Measurements from ENCODE around the gene PNLIPRP2. TPM values are rescaled to one million over a fixed set of nuclear protein-coding genes. Genes with fewer than 3 reads are reported as not detected.

The PNLIPRP2 gene
- total and polyA plus RNA-seq, 2 donors (not counting 1 experiment from before 2014, with no cell fraction given) = not detected

DNA sequence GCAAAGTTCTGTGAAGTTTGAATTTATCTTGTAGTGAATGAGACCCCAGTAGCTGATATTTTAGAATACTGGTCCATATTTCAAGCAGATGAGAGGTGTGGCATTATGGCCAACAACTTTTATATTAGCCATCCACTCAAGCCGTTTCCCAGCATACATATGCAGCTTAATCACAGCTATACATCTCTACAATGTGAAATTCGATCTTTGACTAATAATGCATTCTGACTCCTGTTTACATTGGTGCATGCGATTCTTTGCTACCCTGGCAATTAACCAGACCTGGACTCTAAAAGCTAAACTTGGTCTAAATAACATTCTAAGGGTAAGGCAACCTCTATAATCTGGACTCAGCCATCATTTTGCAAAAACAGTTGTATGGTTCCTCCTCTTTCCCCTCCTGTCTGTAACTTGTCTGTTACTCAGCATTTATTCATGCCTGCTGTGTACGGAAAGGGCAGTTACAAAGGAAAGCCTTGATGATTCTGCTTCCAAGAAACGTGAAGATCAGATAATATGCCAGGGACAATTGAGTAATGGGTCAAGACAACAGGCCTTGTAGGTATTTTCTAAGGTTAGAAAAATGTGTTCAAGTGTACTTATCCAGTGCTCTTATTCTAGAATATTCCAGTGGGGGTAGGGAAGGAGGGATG is 50.6 kb downstream of the PNLIPRP2 start:
- no peak overlapping the region for H3K4me3 ChIP-seq (replicated peaks in 1 of 4; ENCODE audit: control extremely low read depth in 1 of 4, insufficient read depth in 1 of 4, low read depth in 3 of 4, low read length in 4 of 4)
- no peak overlapping the region for H3K27ac ChIP-seq (ENCODE audit: insufficient read depth, low read length)
- no peaks in the 10 kb centered on the region for H4K20me1 ChIP-seq (ENCODE audit: control insufficient read depth, extremely low read depth, insufficient read depth, low read length)
- H3K9ac ChIP-seq (ENCODE audit: insufficient read depth, low read length) = no peak overlapping the region
- H3K9me3 ChIP-seq (ENCODE audit: control insufficient read depth, insufficient read depth, low read depth, low read length) = no peaks in the 10 kb centered on the region
- no peaks in the 10 kb centered on the region for H3K27me3 ChIP-seq (ENCODE audit: control insufficient read depth, insufficient read depth, low read length)
- H2AFZ ChIP-seq (ENCODE audit: low read length) = no peak overlapping the region
- peaks cover 3% of the 10 kb centered on the region for H3K36me3 ChIP-seq (ENCODE audit: control insufficient read depth, insufficient read depth, low read length)
- no peaks in the 10 kb centered on the region for H3K4me1 ChIP-seq (ENCODE audit: control insufficient read depth, extremely low read depth, insufficient read depth, low read length)
- H3K79me2 ChIP-seq (ENCODE audit: control insufficient read depth, insufficient read depth, low read length) = no peaks in the 10 kb centered on the region
- TF ChIP-seq CTCF (conservative IDR thresholded peaks at IDR 0.05 in 1 of 2, IDR thresholded peaks at IDR 0.05 in 1 of 2; ENCODE audit: low read depth in 1 of 2, low read length in 2 of 2) = no peak
- TF ChIP-seq EZH2 (IDR thresholded peaks at IDR 0.05; ENCODE audit: low read length, missing control alignments) = no peak
- peak; percentile 22 to 53 for DNase-seq (ENCODE audit: low read depth in 2 of 2)
- no peak overlapping the region for H3K4me2 ChIP-seq (ENCODE audit: extremely low read depth, insufficient read depth, low read length)

- H3K4me3 ChIP-seq (replicated peaks in 1 of 4; ENCODE audit: control extremely low read depth in 1 of 4, insufficient read depth in 1 of 4, low read depth in 3 of 4, low read length in 4 of 4) = no peak overlapping the region
- TF ChIP-seq EZH2 (IDR thresholded peaks at IDR 0.05; ENCODE audit: low read length, missing control alignments) = no peak
- no peak for TF ChIP-seq CTCF (conservative IDR thresholded peaks at IDR 0.05 in 1 of 2, IDR thresholded peaks at IDR 0.05 in 1 of 2; ENCODE audit: low read depth in 1 of 2, low read length in 2 of 2)
- no peak overlapping the region for H3K9ac ChIP-seq (ENCODE audit: insufficient read depth, low read length)
Measured at GRCh38 chr10:116672891-116673290, 52.1 kb downstream of the PNLIPRP2 start.

GRCh38 chr10:116673866-116674265 is 53.1 kb downstream of the PNLIPRP2 start:
- TF ChIP-seq EZH2 (IDR thresholded peaks at IDR 0.05; ENCODE audit: low read length, missing control alignments) (no peak), CTCF (conservative IDR thresholded peaks at IDR 0.05 in 1 of 2, IDR thresholded peaks at IDR 0.05 in 1 of 2; ENCODE audit: low read depth in 1 of 2, low read length in 2 of 2) (no peak)
- no peak for DNase-seq (ENCODE audit: low read depth in 2 of 2)
- no peaks in the 10 kb centered on the region for H3K27me3 ChIP-seq (ENCODE audit: control insufficient read depth, insufficient read depth, low read length)
- no peak overlapping the region for H3K4me3 ChIP-seq (replicated peaks in 1 of 4; ENCODE audit: control extremely low read depth in 1 of 4, insufficient read depth in 1 of 4, low read depth in 3 of 4, low read length in 4 of 4)
- no peak overlapping the region for H3K4me2 ChIP-seq (ENCODE audit: extremely low read depth, insufficient read depth, low read length)
- no peaks in the 10 kb centered on the region for H4K20me1 ChIP-seq (ENCODE audit: control insufficient read depth, extremely low read depth, insufficient read depth, low read length)
- no peak overlapping the region for H2AFZ ChIP-seq (ENCODE audit: low read length)
- H3K9me3 ChIP-seq (ENCODE audit: control insufficient read depth, insufficient read depth, low read depth, low read length) = no peaks in the 10 kb centered on the region
- H3K27ac ChIP-seq (ENCODE audit: insufficient read depth, low read length) = no peak overlapping the region
- no peak overlapping the region for H3K9ac ChIP-seq (ENCODE audit: insufficient read depth, low read length)
- no peaks in the 10 kb centered on the region for H3K4me1 ChIP-seq (ENCODE audit: control insufficient read depth, extremely low read depth, insufficient read depth, low read length)
- peaks cover 4% of the 10 kb centered on the region for H3K36me3 ChIP-seq (ENCODE audit: control insufficient read depth, insufficient read depth, low read length)
- H3K79me2 ChIP-seq (ENCODE audit: control insufficient read depth, insufficient read depth, low read length) = no peaks in the 10 kb centered on the region

More at GRCh38 chr10:116672891-116673290, 52.1 kb downstream of the PNLIPRP2 start:
- no peak for DNase-seq (ENCODE audit: low read depth in 2 of 2)
- H3K27me3 ChIP-seq (ENCODE audit: control insufficient read depth, insufficient read depth, low read length) = no peaks in the 10 kb centered on the region
- no peaks in the 10 kb centered on the region for H4K20me1 ChIP-seq (ENCODE audit: control insufficient read depth, extremely low read depth, insufficient read depth, low read length)
- peaks cover 4% of the 10 kb centered on the region for H3K36me3 ChIP-seq (ENCODE audit: control insufficient read depth, insufficient read depth, low read length)
- no peak overlapping the region for H3K27ac ChIP-seq (ENCODE audit: insufficient read depth, low read length)
- no peak overlapping the region for H2AFZ ChIP-seq (ENCODE audit: low read length)
- no peaks in the 10 kb centered on the region for H3K79me2 ChIP-seq (ENCODE audit: control insufficient read depth, insufficient read depth, low read length)
- H3K4me1 ChIP-seq (ENCODE audit: control insufficient read depth, extremely low read depth, insufficient read depth, low read length) = no peaks in the 10 kb centered on the region
- H3K4me2 ChIP-seq (ENCODE audit: extremely low read depth, insufficient read depth, low read length) = no peak overlapping the region
- H3K9me3 ChIP-seq (ENCODE audit: control insufficient read depth, insufficient read depth, low read depth, low read length) = no peaks in the 10 kb centered on the region

Measured in fibroblast of lung (primary cell).